HepG2 (cell line): ENCODE data around the gene SEMA5B. TPM values are rescaled to one million over a fixed set of nuclear protein-coding genes. Genes with fewer than 3 reads are reported as not detected.

Source experiments
- CHD4 ChIP-seq: fragments of 200-600 bp; sonication (generic); IDR thresholded peaks from 2 replicates; pipeline ENCODE4 v1.7.0; 2017; ENCODE audit warnings: mild to moderate bottlenecking, low read length, borderline replicate concordance
- ETV5 ChIP-seq: IDR thresholded peaks from 2 replicates; pipeline ENCODE4 v1.6.1; 2018; ENCODE audit warnings: missing biosample characterization, missing genetic modification reagents, inconsistent platforms, borderline replicate concordance
- HOXA7 ChIP-seq: sonication (generic); formaldehyde crosslinking; IDR thresholded peaks from 2 replicates; pipeline ENCODE4 v1.8.1; 2022; ENCODE audit warnings: mild to moderate bottlenecking, missing genetic modification reagents, moderate library complexity
- MAFG ChIP-seq: sonication (generic); formaldehyde crosslinking; IDR thresholded peaks from 2 replicates; pipeline ENCODE4 v1.5.1; 2020; ENCODE audit warnings: mild to moderate bottlenecking, missing genetic modification reagents
- MED8 ChIP-seq: sonication (generic); formaldehyde crosslinking; IDR thresholded peaks from 2 replicates; pipeline ENCODE4 v1.8.1; 2023; ENCODE audit warnings: mild to moderate bottlenecking, missing genetic modification reagents; ENCODE audit not compliant: insufficient replicate concordance
- NRL ChIP-seq: sonication (generic); formaldehyde crosslinking; IDR thresholded peaks from 2 replicates; pipeline ENCODE4 v1.5.0; 2020; ENCODE audit warnings: missing genetic modification reagents, mild to moderate bottlenecking, moderate library complexity, borderline replicate concordance
- THYN1 ChIP-seq: sonication (generic); formaldehyde crosslinking; IDR thresholded peaks from 2 replicates; pipeline ENCODE4 v1.8.1; 2023; ENCODE audit warnings: low read depth, mild to moderate bottlenecking, moderate library complexity, missing genetic modification reagents, borderline replicate concordance
- U2AF2 ChIP-seq: fragments of 200-400 bp; formaldehyde crosslinking; IDR thresholded peaks from 2 replicates; pipeline ENCODE4 v1.6.1; 2017; ENCODE audit warnings: low read depth, mild to moderate bottlenecking, low read length
- ZEB1 ChIP-seq: IDR thresholded peaks from 2 replicates; pipeline ENCODE4 v1.6.1; 2012; ENCODE audit warnings: mild to moderate bottlenecking, low read depth, inconsistent platforms; ENCODE audit not compliant: insufficient replicate concordance
- ZNF619 ChIP-seq: sonication (generic); formaldehyde crosslinking; IDR thresholded peaks from 2 replicates; pipeline ENCODE4 v1.4.0; 2020; ENCODE audit warnings: mild to moderate bottlenecking, missing genetic modification reagents
- polyA plus RNA-seq, 8 experiments: library from polyadenylated mRNA; depleted of rRNA in 3 of 8; stranded (reverse) in 7 of 8; unstranded in 1 of 8; fragments of >200 nt; fragmentation: Illumina TruSeq in 4 of 8; extraction: Trizol in 4 of 8; gene quantifications; 2 replicates each; pipeline versions ENCODE4 v1.2.1 to v1.2.3, GENCODE V29; 2011 to 2016; ENCODE audit warnings: low read depth in 4 of 8, missing spikeins in 1 of 8, mixed read lengths in 1 of 8; ENCODE audit not compliant: insufficient read depth in 1 of 8
- total RNA-seq, 5 experiments: library from RNA; depleted of rRNA; stranded (reverse); fragments of >200 nt; fragmentation: Illumina TruSeq; extraction: Trizol; gene quantifications; 2 replicates each; pipeline ENCODE4 v1.2.3, GENCODE V29; 2016; ENCODE audit warnings: low read depth in 1 of 5
- TF ChIP-seq, protein P1 (sequence below): sonication (generic); formaldehyde crosslinking; IDR thresholded peaks from 2 replicates; pipeline ENCODE4 v1.4.0; 2020; ENCODE audit warnings: mild to moderate bottlenecking, missing genetic modification reagents, borderline replicate concordance
- TF ChIP-seq, protein P2 (sequence below): sonication (generic); formaldehyde crosslinking; IDR thresholded peaks from 2 replicates; pipeline ENCODE4 v1.9.0; 2021; ENCODE audit warnings: missing genetic modification reagents, mild to moderate bottlenecking, borderline replicate concordance
- TF ChIP-seq, protein P3 (sequence below): sonication (generic); formaldehyde crosslinking; IDR thresholded peaks from 2 replicates; pipeline ENCODE4 v1.5.1; 2020; ENCODE audit warnings: mild to moderate bottlenecking, missing genetic modification reagents, borderline replicate concordance
- TF ChIP-seq, protein P4 (sequence below): sonication (generic); formaldehyde crosslinking; IDR thresholded peaks from 2 replicates; pipeline ENCODE4 v1.5.0; 2020; ENCODE audit warnings: mild to moderate bottlenecking, missing genetic modification reagents

SEMA5B gene
- total and polyA plus RNA-seq, 2 of the 13 experiments (the other 11 are each of a cell fraction or from before 2014, with no cell fraction given), result not detected

DNA sequence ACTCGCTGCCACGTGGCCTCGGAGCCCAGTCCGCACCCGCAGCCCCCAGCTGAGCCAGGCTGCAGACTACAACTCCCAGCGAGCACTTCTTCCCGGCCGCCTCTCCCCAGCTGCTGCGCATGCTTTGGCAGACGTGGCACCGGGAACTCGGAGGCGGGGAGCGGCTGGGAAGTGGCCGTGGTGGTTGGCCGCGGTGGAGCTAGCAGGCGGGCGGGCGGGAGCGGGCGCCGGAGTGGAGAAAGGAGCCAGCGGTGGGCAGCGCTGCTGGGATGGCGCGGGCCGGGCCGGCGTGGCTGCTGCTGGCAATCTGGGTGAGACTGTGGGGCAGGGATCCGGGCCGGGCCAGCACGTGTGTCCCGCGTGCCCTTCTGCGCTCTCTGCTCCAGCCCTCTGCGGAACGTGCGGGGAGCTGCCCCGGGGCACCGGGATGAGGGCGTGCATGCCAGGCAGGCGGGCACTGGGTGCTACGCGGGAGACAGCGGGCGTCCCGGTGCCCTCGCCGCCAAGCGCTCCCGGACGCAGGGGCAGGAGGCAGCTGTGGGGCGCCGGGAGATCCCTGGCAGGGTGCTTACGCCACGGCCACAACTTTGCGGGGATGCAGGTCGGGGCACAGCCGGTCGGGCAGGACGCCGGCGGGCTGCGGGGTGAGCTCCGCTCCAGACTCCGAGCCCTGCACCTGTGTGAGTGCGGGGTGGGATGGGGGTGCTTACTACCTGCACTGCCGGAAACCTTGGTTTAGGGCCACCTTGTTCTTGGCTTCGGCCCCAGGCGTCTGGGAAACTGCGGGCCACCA lies 39.5 kb upstream of the SEMA5B start, which contains the start of gene PDIA5 (continued):
- TF ChIP-seq, protein P1, sequence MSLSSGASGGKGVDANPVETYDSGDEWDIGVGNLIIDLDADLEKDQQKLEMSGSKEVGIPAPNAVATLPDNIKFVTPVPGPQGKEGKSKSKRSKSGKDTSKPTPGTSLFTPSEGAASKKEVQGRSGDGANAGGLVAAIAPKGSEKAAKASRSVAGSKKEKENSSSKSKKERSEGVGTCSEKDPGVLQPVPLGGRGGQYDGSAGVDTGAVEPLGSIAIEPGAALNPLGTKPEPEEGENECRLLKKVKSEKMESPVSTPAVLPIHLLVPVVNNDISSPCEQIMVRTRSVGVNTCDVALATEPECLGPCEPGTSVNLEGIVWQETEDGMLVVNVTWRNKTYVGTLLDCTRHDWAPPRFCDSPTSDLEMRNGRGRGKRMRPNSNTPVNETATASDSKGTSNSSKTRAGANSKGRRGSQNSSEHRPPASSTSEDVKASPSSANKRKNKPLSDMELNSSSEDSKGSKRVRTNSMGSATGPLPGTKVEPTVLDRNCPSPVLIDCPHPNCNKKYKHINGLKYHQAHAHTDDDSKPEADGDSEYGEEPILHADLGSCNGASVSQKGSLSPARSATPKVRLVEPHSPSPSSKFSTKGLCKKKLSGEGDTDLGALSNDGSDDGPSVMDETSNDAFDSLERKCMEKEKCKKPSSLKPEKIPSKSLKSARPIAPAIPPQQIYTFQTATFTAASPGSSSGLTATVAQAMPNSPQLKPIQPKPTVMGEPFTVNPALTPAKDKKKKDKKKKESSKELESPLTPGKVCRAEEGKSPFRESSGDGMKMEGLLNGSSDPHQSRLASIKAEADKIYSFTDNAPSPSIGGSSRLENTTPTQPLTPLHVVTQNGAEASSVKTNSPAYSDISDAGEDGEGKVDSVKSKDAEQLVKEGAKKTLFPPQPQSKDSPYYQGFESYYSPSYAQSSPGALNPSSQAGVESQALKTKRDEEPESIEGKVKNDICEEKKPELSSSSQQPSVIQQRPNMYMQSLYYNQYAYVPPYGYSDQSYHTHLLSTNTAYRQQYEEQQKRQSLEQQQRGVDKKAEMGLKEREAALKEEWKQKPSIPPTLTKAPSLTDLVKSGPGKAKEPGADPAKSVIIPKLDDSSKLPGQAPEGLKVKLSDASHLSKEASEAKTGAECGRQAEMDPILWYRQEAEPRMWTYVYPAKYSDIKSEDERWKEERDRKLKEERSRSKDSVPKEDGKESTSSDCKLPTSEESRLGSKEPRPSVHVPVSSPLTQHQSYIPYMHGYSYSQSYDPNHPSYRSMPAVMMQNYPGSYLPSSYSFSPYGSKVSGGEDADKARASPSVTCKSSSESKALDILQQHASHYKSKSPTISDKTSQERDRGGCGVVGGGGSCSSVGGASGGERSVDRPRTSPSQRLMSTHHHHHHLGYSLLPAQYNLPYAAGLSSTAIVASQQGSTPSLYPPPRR (CRISPR knock-in tag), result no peak
- TF ChIP-seq ZEB1, result no peak
- TF ChIP-seq U2AF2, result no peak
- peak; percentile 93 for TF ChIP-seq ZNF619
- peak; percentile 51; the same call in 1 of the 2 replicates for TF ChIP-seq MAFG
- TF ChIP-seq, protein P2, sequence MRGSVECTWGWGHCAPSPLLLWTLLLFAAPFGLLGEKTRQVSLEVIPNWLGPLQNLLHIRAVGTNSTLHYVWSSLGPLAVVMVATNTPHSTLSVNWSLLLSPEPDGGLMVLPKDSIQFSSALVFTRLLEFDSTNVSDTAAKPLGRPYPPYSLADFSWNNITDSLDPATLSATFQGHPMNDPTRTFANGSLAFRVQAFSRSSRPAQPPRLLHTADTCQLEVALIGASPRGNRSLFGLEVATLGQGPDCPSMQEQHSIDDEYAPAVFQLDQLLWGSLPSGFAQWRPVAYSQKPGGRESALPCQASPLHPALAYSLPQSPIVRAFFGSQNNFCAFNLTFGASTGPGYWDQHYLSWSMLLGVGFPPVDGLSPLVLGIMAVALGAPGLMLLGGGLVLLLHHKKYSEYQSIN, result no peak
- no peak for TF ChIP-seq MED8 (CRISPR knock-in tag)
- TF ChIP-seq ETV5, result peak; percentile 26; the same call in 1 of the 2 replicates
- TF ChIP-seq THYN1, result no peak
- TF ChIP-seq CHD4, result no peak
- TF ChIP-seq, protein P3, sequence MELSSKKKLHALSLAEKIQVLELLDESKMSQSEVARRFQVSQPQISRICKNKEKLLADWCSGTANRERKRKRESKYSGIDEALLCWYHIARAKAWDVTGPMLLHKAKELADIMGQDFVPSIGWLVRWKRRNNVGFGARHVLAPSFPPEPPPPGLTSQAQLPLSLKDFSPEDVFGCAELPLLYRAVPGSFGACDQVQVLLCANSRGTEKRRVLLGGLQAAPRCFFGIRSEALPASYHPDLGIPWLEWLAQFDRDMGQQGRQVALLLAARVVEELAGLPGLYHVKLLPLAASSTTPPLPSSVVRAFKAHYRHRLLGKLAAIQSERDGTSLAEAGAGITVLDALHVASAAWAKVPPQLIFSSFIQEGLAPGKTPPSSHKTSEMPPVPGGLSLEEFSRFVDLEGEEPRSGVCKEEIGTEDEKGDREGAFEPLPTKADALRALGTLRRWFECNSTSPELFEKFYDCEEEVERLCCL (CRISPR knock-in tag), result 0 out of 2 replicates have a peak, but pooled peaks have one; percentile 22
- TF ChIP-seq NRL (CRISPR knock-in tag), result no peak; the same call in 1 of the 2 replicates
- TF ChIP-seq, protein P4, sequence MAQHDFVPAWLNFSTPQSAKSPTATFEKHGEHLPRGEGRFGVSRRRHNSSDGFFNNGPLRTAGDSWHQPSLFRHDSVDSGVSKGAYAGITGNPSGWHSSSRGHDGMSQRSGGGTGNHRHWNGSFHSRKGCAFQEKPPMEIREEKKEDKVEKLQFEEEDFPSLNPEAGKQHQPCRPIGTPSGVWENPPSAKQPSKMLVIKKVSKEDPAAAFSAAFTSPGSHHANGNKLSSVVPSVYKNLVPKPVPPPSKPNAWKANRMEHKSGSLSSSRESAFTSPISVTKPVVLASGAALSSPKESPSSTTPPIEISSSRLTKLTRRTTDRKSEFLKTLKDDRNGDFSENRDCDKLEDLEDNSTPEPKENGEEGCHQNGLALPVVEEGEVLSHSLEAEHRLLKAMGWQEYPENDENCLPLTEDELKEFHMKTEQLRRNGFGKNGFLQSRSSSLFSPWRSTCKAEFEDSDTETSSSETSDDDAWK, result no peak
- no peak for TF ChIP-seq HOXA7 (CRISPR knock-in tag)
